Stimulated activated CD4-positive, alpha-beta T cell treated with anti-CD3 and anti-CD28 coated beads, Interleukin-1b, Interleukin-23, amount 100 ng/mL, for 4 hours (primary cell): ENCODE results near the gene MTA2.
"Not testable (repeated sequence)": the region's sequence is repeated elsewhere in the genome, so short reads cannot be mapped to it uniquely, and the experiment has no call there.

ENCODE experiments used
- DNase-seq, 2 donors: peaks; one replicate each; pipeline ENCODE4 v3.0.0-alpha.2; 2020; ENCODE audit warnings: low read depth in 2 of 2

The MTA2 gene

DNA sequence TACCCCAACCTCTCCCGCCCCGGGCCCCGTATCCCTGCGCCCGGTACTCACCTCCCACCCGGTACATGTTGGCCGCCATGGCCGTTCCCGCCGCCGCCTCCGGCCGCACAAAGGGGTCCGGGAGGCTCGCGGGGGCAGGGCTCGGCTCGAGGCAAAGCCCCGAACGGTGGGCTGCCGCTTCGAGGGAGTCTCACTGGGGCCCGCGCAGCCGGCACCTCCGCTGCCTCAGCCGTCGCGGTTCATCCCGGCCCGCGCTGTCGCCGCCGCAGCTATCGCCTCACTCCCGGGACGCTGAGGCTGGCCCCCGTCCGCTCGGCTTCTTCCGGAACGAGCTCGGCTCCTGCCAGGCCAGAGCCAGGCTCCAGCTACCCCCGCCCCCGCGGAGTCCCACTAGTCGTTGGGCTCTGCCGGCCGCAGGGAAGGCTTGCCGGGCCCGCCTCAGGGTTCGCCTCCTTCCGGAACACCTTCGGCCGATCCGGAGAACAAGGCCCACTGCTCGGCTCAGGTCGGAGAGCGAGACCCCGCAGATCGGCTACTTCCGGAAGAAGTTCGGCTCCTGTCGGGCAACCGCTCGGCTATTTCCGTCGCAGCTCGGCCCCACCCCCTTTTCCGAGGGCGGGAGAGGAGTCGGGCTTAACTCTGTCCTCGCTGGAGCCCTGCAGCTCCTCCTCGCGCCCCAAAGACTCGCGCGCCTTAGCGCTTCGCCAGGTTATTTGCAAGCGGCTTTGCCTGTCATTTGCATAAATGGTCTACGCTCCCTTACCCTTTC is at the start of gene MTA2:
Gene MTA2 (minus strand): TSS at position 494 of the 769 bp plus-strand sequence. CDS start 415 bp downstream, at position 79.
- peak; percentile 99 for DNase-seq

DNA sequence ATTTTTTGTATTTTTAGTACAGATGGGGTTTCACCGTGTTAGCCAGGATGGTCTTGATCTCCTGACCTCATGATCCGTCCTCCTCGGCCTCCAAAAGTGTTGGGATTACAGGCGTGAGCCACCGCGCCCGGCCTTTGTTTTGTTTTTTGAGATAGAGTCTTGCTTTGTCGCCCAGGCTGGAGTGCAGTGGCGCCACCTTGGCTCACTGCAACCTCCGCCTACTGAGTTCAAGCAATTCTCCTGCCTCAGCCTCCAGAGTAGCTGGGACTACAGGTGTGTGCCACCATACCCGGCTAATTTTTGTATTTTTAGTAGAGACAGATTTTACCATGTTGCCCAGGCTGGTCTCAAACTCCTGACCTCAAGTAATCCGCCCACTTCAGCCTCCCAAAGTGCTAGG is 48.6 kb upstream of the MTA2 start:
- not testable (repeated sequence) for DNase-seq

DNA sequence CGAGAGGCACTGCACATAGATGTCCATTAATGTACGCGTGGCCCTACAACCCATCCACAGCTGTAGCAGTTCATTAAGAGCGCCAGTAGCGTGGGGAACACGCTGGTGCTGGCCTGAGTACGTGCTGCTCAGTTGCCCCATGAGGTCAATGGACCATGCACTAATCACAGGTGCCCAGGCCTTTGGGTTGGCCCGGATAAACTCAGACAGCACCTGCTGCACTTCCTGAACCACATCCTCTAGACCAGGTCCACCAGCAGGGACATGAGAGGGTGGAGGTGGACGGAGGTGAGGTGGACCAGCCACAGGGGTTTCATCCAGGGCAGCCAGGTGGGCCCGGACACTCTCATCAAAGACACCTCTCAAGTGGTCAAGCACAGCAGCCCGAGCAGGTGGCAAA is 47.8 kb upstream of the MTA2 start:
- no peak for DNase-seq

DNA sequence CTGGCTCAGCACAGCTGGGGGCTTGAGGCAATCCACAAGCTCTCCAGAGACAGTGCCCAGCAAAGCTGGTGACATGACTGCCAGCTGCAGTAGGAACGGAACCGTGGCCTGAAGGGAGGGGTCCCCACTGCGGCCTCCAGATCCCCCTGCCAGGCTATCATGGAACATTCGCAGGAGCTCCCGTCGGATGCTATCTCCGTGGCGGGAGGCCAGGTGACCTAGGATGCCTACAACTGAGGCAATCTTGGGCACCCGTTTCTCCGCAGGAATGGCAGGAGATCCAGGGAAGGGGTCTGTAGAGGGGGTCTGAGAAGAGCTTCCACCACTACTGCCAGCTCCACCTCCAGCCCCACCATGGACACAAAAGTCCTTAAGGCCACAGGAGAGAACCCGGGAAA is 47.3 kb upstream of the MTA2 start:
- DNase-seq: no peak

DNA sequence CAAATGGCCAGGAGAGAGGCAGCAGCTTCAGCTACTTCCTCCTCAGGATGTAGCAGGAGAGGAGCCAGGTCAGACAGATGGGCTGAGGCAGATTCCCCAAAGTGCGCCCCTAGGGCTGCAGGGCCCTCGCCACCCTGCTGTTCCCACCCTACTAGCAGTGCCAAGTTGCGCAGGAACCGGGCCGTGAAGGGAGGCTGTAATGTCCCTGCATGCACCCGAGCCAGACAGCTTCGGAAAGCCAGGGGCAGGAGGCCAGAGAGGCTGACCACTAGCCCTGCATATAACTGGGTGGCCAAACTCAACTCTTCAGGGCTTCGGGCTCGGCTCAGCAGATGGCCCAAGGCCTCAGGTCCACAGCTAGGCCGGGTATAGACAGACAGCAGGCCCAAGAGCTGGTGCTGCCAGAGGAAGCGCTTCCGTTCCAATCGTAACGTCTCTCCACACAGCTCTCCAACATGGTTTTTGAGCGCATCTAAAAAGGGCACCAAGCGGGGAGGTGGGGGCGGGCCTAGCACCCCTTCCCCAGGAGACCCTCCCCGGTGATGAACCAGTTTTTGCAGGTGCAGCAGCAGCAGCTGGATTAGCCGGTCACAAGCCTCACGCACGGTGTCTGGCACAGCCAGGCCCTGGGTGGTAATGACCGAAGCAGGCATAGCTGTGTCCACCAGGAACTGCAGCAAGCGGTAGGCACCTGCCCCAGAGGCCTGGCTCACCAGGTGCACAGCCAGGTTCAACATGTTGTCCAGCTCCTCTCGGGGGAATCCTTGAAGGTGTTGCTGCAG is 46.7 kb upstream of the MTA2 start:
- DNase-seq: no peak

DNA sequence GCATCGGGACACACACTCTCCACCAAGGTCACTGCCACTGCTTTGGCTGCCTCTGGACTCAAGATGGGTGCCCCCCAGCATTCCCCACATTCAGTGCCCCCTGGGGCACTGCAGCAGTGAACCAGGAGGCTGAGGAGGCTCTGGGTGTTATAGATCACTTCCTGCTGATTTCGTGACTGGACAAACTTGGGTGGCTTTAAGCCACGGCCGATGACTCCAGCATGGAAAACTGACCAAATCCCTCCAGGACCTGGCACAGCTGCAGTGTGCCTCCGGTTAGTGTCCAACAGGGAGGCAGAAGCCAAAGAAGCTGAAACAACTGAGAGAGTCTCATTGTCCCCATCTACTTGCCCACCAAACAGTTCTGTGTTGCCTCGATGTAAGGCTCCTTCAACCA is 45.9 kb upstream of the MTA2 start:
- no peak for DNase-seq

DNA sequence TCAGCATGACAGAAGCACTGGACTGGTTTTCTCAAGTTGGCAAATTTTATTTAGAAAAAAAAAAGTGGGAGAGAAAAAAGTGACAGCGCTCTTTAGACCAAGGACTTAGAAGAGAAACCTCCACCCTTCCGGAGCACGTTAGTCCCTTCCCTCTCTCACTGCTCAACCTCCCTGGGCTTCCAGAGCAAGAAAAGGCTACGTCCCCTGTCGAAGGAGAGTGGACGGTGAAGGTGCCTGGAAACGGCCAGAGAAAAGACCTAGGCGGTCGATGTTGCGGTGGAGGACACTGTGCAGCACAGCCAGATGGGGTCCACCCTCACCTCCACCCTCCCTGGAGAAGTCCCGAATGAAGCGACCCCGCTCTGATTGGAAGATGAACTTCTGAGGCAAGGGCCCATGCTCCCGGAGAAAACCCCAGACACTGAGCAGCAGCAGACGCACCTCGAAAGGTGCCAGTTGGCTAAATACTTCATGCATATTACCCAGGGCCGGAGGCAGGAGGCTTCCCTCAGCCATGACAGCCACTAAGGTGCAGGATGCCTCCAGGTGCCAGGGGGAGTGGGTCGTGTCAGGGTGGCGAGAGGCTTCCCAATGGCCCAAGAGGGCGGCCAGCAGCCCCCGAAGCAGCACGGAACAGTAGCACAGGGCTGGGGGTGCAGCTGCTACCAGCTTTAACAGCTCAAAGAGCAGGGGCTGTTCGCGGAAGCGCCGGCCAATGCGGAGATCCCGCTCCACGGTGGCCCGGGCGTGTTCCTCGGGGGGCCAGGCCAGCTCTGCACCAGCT is 45.4 kb upstream of the MTA2 start:
- DNase-seq: no peak

DNA sequence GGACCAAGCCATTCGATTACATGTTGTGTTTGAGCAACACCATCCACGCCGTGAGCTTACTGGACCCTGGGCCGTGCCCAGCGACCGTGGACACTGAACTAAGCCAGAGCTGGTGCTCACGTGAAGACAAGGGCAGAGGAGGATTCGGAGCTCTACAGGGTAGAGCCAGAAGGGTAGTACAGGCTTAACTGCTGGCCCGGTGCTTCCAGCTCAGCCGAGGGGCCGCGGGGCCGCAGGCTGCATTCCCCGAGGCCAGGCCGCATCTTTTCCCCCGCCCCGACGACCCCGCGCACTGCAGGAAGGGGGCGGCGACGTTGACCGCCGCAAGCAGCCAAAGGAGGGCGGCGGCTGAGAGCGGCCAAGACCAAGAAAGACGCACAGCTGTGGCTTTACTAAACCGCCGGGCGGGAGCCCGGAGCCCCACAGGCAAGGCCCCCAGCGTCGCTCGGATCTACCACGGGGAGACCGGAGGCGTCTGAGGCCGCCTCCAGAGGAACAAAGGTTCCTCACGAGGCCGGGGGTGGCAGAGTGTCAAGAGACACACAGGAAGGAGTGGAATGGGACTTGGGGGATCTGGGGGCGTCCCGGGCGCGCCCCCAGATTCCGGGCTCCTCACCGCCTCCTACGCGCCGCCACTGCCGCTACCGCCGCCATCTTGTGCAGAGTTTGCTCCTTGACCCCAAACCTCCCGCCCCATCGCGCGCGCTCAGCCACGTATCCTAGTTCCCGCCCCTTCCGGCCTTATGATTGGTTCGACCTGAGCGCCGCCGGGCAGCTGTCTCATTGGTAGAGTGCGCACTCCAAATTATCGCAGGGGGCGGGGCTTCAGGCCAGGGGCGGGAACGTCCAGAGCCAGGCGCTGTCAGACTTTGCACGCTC is 44.5 kb upstream of the MTA2 start, which contains the start of gene GANAB:
Gene GANAB (minus strand): TSS at position 668 of the 879 bp plus-strand sequence. CDS start 14 bp downstream, at position 654.
- DNase-seq: peak; percentile 99

DNA sequence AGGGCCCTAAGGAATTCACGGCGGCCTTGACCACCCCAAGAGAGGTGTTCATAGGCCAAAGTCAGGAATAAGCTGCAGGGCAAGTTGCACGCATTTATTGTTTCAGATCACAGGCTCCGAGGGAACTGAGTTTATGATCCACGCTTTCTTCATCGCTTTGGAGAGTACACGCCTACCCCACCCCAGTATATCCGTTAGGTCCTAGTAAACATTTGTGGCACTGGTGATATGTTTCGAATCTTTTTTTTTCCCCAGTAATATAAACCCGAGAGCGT is 43.9 kb upstream of the MTA2 start:
- DNase-seq: no peak

DNA sequence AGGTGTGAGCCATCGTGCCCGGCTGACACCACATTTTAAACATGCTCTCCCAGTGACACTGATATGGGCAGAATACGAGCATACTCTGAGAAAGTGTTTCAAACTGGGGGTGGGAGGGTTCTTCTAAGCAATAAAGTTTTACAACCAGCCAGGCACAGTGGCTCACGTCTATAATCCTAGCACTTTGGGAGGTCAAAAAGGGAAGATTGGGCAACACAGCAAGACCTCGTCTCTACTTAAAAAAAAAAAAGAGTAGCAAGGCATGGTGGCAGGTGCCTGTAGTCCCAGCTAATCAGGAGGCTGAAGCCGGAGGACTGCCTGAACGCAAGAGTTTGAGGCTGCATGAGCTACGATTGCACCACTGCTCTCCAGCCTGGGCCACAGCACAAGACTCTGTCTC is 42.6 kb upstream of the MTA2 start:
- DNase-seq: no peak

DNA sequence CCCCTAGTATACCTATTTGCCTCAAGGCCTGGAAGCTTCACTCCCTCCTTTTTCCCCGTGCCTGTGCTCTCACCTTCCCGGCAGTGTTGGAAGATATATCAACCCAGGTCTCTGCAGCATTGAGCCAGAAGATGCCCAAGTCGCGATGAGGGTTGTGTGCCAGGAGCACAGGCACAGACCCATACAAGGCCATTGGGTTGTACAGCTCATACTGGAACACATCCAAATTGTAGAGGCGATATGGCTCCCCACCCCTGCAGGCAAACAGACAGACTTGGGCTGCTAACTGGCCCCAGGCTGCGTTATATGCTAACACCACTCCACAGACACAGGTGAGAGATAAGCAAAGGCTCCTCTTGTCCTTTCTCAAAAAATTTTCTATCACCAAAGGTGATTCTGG is 30.8 kb upstream of the MTA2 start:
- no peak for DNase-seq

DNA sequence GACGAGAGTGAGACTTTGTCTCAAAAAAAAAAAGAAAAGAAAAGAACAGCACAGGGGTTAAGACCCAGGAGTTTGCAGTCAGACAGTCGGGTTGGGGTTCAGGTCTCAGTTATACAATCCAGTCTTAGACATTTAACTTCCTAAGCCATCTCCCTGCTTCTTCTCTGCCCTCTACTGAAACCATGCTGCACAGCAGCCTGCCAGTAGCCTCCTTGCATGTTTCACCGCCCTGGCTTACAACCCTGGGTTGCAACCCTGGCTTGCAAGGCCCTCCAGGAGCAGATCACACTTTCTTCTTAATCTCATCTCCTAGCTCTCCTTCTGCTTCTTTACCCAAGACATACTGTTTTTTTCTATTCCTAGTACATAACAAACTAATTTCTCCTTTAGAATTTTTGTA is 26.0 kb upstream of the MTA2 start:
- DNase-seq: no peak

DNA sequence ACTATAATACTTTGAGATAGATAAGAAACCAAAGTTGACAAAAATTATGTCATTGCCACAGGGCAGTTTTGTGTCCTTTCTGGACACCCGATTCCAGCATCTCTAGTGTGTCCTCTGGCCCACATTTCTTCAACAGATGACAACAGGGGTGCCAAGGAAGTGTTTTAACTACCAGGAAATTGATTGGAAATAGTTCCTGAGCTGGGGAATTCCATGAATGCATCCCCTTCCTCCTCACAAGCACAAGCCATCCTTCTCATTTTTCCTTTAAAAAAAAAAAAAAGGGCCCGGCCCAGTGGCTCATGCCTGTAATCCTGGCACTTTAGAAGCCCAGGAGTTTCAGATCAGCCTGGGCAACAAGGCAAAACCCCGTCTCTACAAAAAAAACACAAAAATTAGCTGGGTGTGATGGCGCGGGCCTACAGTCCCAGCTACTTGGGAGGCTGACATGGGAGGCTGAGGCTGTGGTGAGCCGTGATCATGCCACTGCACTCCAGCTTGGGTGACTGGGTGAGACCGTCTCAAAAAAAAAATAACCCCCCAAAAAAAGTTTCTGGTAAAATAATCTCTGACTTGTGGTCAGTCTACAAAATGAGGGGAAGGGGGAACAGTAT is 20.9 kb upstream of the MTA2 start:
- no peak for DNase-seq

DNA sequence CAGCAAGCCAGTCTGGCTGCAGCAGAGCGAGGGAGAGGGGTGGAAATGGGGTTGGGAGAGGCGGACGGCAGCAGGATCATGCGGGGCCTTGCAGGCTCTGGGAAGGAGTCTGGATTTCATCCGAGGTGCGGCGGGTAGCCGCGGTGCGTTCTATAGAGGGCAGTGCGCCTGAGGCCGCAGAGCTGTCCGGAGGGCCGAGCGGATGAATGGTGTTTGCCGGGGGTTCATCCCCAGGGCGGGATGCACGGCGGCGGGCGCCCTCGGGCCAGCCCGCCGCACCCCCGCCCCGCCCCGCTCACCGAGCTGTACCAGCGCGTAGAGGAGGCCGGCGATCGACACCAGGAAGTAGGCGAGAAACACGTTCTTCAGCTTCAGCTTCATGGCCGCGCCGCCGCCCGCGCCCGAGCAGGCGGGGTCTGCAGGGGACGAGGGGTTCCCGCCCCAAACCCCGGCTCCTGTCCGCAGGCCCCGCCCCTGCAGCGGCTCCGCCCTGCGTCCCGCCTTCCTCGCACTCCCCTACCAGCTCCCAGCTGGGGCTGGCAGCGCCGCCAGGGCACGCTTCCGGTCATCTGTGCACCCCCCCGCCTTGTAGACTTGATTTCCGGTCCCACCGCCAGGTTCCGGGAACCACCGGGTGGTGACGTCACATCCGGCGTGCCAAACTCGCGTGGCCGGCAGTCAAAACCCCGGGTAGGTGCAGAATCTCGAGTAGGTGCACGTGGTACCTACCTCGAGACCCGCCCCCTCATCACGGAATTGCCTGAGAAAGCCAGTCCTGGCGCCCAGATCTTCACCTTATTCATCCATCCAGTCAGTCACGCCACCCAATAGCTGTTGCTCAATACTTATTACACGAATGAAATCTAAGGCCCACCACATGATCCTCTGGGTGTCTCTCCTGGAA is 20.2 kb upstream of the MTA2 start, which contains the start of gene B3GAT3:
Gene B3GAT3 (minus strand): TSS at position 420 of the 904 bp plus-strand sequence. CDS start 39 bp downstream, at position 381.
- peak; percentile 92 to 96 for DNase-seq

DNA sequence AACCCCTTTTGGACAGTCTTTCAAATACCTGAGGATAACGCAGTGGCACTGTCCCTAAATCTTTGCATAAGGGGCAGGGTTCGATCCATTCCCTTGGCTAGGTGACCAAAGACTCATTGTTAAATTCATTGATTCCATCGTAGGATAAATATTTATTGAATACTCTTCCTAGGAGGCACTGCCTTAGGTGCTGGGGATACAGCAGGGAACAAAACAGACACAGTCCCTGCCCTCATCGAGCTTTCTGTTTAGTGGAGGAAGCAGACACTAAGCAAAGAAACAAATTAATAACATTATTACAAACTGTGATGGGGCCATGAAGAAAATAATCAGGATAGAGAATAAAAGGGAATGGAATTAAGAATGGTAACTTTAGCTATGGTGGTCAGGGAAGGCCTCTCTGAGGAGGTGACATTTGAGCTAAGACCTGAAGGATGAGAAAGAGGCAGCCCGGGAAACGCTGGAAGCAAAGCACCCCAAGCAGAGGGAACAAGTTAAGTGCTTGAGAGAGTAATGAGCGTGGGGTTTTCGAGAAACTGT is 19.4 kb upstream of the MTA2 start:
- no peak for DNase-seq

DNA sequence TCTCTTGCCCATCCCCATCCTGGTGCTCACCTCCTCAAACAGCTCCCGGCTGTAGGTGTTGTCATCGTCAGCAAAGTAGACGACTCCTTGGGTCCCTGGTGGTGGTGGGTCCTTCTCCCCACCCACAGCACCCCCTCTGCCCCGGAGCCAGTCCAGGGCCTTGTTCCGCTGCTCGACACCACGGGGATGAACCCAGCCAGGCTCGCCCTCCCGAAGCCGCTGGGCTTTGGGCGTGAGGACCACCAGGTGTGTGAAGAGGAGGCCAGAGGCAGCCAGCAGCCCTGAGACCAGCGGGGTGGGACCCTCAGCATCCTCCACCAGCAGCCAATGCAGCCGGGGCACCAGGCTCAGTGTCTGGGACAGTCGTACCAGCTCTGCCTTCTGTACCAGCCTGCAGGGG is 15.3 kb upstream of the MTA2 start:
- DNase-seq: not testable (repeated sequence)

DNA sequence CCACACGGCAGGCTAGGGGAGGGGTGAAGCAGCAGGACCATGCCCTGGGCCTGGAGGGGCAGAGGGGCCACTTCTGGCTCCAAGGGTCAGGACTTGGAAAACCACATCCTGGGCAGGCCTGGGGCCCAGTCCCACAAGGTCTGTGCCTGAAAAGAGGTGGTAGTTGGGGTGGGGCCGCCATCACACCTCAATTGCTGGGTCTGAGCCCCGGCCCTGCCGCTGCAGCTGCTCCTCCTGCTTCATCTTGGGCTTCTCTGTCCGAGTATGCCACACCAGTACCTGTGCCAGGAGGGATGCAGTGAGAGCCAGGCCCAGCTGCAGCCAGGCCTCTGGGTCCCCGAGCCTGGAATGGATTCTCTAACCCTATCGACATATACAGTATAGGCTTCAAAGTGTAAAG is 13.9 kb upstream of the MTA2 start:
- no peak for DNase-seq

DNA sequence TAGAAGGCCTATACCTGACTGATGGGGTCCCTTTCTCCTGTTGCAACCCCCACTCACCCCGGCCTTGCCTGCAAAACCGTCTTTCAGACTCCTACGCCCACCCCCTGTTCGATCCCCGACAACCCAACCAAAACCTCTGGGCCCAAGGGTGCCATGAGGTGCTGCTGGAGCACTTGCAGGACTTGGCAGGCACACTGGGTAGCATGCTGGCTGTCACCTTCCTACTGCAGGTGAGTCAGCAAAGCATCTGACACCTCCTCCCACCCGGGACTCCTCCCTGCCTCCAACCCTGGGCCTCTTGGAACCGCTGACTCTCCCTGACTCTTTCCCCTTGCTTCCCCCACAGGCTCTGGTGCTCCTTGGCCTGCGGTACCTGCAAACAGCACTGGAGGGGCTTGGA is 12.6 kb upstream of the MTA2 start:
- DNase-seq: peak in 1 of 2 donors; percentile 38

DNA sequence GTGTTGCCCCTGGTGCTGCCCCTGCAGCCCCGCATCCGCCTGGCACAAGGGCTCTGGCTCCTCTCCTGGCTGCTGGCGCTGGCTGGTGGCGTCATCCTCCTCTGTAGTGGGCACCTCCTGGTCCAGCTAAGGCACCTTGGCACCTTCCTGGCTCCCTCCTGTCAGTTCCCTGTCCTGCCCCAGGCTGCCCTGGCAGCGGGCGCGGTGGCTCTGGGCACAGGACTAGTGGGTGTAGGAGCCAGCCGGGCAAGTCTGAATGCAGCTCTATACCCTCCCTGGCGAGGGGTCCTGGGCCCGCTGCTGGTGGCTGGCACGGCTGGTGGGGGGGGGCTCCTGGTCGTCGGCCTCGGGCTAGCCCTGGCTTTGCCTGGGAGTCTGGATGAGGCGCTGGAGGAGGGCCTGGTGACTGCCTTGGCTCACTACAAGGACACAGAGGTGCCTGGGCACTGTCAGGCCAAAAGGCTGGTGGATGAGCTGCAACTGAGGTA is 11.7 kb upstream of the MTA2 start:
- DNase-seq: no peak
